GM18508 (cell line): ENCODE data around the gene HSD11B1L.

Source experiments
- ATAC-seq: cut with Tn5 transposase; IDR thresholded peaks from one replicate; pipeline ENCODE4 v1.9.1; 2021; ENCODE audit warnings: moderate number of reproducible peaks; ENCODE audit not compliant: insufficient read depth, unreplicated experiment

Gene HSD11B1L

GRCh38 chr19:5680437-5681368 is at the start of gene HSD11B1L, which contains the start of gene MICOS13:
Gene HSD11B1L (plus strand): TSS chr19:5681027. CDS start chr19:5684833, 3,806 bp downstream.
Gene MICOS13 (minus strand): TSS chr19:5680516. CDS start chr19:5680486, 30 bp downstream.
- peak; percentile 74 for ATAC-seq

- ATAC-seq, result no peak
Observed at GRCh38 chr19:5631567-5632240, 49.1 kb upstream of the HSD11B1L start.

- ATAC-seq, result no peak
Observed at GRCh38 chr19:5632241-5632612, 48.6 kb upstream of the HSD11B1L start.

GRCh38 chr19:5632657-5633056 is 48.2 kb upstream of the HSD11B1L start:
- no peak for ATAC-seq

GRCh38 chr19:5635427-5635826 is 45.4 kb upstream of the HSD11B1L start:
- no peak for ATAC-seq

GRCh38 chr19:5637971-5638370 is 42.9 kb upstream of the HSD11B1L start:
- no peak for ATAC-seq

- no peak for ATAC-seq
Observed at GRCh38 chr19:5641171-5641570, 39.7 kb upstream of the HSD11B1L start.

- no peak for ATAC-seq
Observed at GRCh38 chr19:5642204-5642603, 38.6 kb upstream of the HSD11B1L start.

GRCh38 chr19:5643060-5643459 is 37.8 kb upstream of the HSD11B1L start:
- ATAC-seq, result no peak

- no peak for ATAC-seq
Observed at GRCh38 chr19:5644037-5644436, 36.8 kb upstream of the HSD11B1L start.

- ATAC-seq, result no peak
Observed at GRCh38 chr19:5645409-5645808, 35.4 kb upstream of the HSD11B1L start.

- no peak for ATAC-seq
Observed at GRCh38 chr19:5646703-5647102, 34.1 kb upstream of the HSD11B1L start.

- no peak for ATAC-seq
Observed at GRCh38 chr19:5648464-5648863, 32.4 kb upstream of the HSD11B1L start.

GRCh38 chr19:5651361-5651760 is 29.5 kb upstream of the HSD11B1L start:
- no peak for ATAC-seq

GRCh38 chr19:5652261-5652660 is 28.6 kb upstream of the HSD11B1L start:
- ATAC-seq, result no peak

- no peak for ATAC-seq
Observed at GRCh38 chr19:5654931-5655330, 25.9 kb upstream of the HSD11B1L start.

- ATAC-seq, result no peak
Observed at GRCh38 chr19:5655412-5655811, 25.4 kb upstream of the HSD11B1L start.

- no peak for ATAC-seq
Observed at GRCh38 chr19:5661483-5661882, 19.3 kb upstream of the HSD11B1L start.

GRCh38 chr19:5663904-5664303 is 16.9 kb upstream of the HSD11B1L start:
- ATAC-seq, result no peak

- ATAC-seq, result no peak
Observed at GRCh38 chr19:5664515-5664914, 16.3 kb upstream of the HSD11B1L start.

GRCh38 chr19:5665781-5666513 is 14.9 kb upstream of the HSD11B1L start:
- no peak for ATAC-seq
